GM19099 (cell line): ENCODE results near the gene ODF2.

Experiments
- POLR2A ChIP-seq: IDR thresholded peaks from 3 replicates; pipeline ENCODE4 v1.6.1; 2011; ENCODE audit warnings: low read depth; ENCODE audit not compliant: insufficient read length; ENCODE audit errors: extremely low read depth

The ODF2 gene

DNA sequence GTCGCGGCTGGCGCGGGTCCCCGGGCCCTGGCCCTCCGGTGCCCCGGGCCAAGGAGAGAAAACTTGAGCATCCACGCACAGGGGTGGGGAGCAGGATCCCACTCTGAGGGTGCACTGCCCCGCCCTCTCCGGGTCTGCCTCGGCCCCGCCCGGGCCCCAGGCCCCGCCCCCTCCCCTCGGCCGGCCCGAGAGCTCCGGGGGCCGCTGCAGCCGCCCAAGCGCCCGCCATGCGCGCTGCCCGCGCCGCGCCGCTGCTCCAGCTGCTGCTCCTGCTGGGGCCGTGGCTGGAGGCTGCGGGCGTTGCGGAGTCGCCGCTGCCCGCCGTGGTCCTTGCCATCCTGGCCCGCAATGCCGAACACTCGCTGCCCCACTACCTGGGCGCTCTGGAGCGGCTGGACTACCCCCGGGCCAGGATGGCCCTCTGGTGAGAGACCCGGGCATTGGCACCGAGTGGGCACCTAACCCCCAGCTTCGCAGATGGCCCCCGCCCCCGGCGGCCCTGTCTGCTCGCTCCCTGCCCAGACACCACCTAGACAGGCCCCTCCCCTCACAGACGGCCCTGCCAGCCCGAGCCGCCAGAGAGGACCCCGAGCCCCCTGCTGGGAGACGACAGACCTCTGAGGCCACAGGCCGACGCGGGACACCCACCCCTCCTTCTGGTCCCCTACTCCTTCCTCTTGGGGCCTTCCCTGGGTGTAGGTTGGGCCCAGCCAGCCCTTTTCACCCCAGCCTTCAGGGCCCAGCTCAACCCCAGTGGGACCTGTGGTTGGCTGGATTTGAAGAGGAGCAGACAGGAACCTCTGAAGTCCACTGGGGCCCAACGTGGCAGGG is 34.9 kb upstream of the ODF2 start, which contains the start of gene CERCAM:
TSS of gene CERCAM (plus strand) at position 207 of the 831 bp plus-strand sequence. CDS start at position 228, 21 bp downstream.
- no peak for TF ChIP-seq POLR2A

DNA sequence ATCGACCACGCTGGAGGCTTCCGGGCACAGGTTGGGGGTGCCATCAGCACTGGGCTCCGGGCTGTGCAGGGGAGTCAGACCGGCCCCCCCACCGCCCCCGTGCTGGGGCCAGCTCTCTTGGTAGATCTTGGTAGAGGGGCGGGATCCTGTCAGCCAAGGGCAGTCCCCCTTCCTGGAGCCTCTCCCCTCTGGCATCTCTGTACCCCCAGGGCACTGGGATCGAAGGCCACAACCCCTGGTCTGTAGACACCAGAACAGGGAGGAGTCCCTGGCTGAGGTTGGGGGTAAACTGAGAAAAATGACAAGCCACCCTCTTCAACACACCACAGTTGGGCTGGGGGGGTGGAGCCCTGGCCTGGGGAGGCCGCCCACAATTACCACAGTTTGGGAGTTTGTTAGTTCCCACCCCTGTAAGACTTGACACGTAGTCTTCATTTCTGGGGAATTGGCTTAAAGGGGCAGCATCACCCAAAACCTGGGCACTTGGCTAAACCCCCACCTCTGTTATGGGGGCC is 34.3 kb upstream of the ODF2 start:
- TF ChIP-seq POLR2A, result no peak

DNA sequence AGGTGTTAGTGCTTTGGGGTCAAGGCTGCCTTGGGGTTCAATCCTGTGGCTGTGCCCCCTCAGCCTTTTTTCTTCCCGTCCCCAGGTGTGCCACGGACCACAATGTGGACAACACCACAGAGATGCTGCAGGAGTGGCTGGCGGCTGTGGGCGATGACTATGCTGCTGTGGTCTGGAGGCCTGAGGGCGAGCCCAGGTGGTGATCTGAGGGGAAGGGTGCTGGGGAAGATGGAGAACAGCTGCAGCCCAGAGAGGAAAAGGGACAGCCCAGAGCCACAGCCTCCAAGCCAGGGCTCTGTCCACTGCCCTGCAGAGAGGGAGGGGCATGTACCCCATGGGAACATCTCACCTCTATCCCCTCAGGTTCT is 33.0 kb upstream of the ODF2 start:
- TF ChIP-seq POLR2A, result no peak

DNA sequence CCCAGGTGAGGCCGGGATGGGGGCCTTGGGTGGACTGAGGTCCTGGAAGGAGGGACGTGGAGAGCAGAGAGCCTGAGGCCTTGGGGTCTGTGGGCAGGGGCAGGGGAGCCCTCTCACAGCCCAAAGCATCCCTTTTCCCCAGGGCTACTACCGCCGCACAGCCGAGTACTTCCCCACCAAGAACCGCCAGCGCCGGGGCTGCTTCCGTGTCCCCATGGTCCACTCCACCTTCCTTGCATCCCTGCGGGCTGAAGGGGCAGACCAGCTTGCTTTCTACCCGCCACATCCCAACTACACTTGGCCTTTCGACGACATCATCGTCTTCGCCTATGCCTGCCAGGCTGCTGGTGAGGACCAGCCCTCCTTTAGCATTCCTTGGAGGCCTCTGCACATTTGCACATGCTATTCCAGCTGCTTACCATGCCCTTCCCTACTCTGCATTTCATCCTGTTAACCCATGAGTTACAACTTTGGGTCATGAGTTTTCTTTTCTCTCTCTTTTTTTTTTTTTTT is 31.5 kb upstream of the ODF2 start:
- TF ChIP-seq POLR2A, result no peak

DNA sequence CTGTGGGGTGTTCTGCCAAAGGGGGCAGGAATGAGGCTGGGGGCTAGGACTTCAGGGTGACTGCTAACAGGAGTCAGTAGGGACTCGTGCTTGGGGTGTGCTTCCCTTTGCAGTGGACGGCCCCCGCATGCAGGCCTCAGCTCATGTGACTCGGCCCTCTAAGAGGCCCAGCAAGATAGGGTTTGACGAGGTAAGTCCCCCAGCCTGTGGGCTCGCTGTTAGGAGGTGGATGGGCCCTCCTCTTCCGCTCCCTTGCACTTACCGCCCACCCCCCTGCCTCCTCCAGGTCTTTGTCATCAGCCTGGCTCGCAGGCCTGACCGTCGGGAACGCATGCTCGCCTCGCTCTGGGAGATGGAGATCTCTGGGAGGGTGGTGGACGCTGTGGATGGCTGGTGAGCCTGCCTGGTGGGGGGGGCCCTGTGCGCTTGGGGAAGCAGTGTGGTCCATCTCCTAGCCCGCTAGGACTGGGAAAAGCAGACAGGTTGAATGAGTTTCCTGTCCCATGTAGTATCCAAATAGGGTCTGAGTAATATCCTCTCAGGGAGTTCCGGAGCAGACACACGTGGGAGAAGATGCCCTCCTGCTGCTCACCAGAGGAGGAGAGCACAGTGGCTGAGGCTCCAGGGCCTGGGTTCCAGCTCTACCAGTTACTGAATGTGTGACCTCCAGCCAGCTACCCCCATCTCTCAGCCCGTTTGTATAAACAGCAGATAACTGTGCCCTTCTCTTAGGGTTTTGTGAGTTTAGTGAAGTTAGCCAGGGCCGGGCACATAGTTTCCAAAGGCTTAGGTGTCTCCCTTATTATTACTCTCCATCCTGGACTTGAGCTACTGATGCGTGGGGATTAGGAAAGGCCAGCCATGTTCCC is 26.9 kb upstream of the ODF2 start:
- no peak for TF ChIP-seq POLR2A

DNA sequence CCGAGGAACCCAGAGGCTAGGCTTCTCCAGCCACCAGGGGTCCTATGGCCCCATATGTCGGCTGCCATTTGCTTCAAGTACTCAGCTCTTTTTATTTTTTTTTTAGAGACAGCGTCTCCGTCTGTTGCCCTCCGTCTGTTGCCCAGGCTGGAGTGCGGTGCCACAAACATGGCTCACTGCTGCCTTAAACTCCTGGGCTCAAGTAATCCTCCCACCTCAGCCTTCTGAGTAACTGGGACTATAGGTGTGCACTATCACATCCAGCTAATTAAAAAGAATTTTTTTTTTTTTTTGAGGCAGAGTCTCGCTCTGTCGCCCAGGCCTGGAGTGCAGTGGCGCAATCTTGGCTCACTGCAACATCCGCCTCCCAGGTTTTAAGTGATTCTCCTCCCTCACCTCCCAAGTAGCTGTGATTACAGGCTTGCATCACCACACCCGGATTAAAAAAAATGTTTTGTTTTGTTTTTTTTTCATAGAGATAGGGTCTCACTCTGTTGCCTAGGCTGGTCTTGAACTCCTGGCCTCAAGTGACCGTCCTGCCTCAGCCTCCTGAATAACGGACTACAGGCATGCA is 26.2 kb upstream of the ODF2 start:
- no peak for TF ChIP-seq POLR2A

DNA sequence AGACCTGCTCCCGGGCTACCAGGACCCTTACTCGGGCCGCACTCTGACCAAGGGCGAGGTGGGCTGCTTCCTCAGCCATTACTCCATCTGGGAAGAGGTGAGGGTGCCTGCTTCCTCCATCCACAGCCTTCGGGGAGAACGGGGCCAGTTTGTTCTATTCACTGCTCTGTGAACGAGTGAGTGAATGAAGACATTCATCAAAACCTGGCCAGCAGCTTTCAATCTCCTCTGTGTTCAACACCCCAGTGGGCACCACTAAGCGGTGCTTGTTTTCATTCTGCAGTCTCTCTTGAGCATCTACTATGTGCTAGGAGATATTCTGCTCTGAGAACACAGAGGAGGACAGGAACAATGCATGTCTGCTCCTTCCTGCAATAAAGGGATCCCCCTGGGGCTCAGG is 24.6 kb upstream of the ODF2 start:
- no peak for TF ChIP-seq POLR2A

DNA sequence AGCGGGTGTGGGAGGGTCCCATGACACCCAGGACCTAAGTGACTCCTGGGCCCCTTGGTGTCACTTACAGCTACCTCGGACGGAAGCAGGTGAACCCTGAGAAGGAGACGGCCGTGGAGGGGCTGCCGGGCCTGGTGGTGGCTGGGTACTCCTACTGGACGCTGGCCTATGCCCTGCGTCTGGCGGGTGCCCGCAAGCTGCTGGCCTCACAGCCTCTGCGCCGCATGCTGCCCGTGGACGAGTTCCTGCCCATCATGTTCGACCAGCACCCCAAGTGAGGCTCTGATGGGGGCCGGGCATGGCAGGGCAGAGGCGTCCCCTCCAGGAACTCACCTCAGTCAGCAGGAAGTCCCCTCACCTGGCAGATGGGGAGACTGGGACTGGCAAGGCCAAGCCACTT is 21.5 kb upstream of the ODF2 start:
- no peak for TF ChIP-seq POLR2A

DNA sequence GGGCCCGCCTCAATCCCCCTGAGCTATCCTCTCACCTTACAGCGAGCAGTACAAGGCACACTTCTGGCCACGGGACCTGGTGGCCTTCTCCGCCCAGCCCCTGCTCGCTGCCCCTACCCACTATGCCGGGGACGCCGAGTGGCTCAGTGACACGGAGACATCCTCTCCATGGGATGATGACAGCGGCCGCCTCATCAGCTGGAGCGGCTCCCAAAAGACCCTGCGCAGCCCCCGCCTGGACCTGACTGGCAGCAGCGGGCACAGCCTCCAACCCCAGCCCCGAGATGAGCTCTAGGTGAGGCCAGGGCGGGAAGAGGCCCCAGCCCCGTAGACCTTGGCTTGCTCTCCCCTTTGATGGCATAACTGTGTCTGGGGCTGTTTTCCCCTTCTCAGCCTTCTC is 20.2 kb upstream of the ODF2 start:
- no peak for TF ChIP-seq POLR2A

DNA sequence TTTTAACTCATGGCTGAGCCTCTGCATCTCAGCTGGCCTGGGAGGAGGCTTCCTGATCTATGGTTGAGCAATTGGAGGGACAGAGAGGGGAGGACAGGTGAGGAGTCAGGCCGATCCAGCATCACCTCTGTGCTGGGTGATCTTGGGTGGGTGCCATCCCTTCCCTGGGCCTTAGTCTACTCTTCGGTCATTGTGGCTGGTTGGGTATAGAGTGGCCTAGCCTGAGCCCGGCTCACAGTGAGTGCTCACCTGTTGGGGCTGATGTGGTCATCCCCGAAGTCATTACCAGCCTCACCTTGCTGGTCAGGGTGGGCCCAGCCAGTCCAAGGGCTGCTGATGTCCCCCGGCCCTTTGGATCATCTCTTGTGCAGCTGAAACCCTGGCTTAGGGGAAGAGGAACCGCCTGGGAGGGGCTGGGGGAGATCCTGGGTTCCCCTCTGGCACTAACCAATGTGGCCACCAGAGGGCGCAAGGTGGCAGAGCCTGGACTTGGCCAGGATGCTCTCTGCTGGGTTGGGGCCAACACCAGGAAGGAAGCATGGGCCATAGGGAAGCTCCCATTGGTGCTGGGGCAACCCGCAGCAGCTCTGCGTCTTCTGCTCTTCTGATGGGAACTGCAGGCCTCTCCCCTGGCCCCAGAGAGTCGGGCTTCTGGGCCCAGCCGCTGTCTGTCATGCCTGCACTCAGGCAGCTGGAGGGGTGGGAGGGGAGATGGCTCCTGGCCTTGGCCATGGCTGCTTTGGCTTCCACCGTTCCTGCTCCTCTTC is 17.3 kb upstream of the ODF2 start:
- no peak for TF ChIP-seq POLR2A

DNA sequence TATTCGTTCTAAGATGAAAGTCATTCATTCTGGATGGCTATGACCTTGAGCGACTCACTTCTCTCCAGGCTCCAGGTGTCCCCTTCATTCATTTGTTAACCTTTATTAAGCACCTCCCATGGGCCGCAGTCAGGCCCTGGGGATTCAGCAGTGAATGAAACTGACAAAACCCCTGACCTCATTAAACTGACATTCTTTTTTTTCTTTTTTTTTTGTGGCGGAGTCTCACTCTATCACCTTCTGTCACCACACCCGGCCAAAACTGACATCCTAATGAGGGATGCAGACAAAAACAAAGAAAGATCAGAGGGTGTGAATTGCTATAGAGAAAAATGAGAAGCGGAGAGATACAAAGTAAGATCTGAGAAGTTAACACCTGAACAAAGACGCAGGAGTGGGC is 16.5 kb upstream of the ODF2 start:
- TF ChIP-seq POLR2A, result no peak

DNA sequence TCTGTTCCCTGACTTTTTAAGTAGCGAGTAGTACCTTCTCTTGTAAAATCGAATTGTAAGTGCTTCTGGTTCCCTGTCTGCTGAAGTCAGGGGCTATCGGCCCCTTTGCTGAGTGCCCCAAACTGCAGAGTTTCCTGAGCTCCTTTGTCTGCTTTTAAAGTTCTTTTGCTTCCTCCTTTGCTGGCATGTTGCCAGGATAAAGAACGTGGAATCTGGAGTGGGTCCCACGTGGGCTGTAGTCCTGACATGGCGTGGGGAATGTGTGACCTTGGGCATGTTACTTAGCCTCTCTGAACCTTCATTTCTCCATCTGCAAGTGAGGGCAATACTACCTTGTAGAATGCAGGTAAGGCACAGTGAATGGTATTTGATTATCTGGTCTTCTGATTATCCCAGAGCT is 13.7 kb upstream of the ODF2 start:
- TF ChIP-seq POLR2A, result no peak

DNA sequence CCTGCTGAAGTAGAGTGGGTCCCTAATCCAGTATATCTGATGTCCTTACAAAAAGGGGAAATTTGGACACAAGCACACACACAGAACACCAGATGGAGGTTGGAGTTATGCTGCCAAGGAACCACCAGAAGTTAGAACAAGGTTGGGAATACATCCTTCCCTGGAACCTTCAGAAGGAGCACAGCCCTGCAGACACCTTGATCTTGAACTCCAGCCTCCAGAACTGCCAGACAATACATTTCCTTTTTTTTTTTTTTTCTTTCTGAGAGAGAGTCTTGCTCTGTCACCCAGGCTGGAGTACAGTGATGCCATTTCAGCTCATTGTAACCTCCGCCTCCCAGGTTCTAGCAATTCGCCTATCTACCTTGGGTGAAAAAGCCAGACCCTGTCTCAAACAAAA is 7.1 kb upstream of the ODF2 start:
- TF ChIP-seq POLR2A, result no peak

DNA sequence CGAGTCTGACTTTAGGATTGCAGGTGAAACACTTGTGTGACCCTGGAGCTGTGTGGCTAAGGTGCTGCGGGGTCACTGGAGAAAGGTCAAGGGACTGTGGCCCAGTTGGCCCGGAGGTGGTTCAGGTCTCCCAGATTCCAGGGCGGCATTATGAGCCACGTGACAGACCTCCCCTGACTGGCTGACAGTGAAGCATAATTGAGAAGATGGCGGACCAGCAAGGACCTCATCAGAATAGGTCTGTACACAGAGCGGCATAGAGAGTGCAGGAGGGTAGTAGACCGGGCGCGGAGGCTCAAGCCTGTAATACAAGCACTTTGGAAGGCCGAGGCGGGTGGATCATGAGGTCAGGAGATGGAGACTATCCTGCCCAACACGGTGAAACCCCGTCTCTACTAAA is 815 bp upstream of the ODF2 start:
- TF ChIP-seq POLR2A, result no peak

DNA sequence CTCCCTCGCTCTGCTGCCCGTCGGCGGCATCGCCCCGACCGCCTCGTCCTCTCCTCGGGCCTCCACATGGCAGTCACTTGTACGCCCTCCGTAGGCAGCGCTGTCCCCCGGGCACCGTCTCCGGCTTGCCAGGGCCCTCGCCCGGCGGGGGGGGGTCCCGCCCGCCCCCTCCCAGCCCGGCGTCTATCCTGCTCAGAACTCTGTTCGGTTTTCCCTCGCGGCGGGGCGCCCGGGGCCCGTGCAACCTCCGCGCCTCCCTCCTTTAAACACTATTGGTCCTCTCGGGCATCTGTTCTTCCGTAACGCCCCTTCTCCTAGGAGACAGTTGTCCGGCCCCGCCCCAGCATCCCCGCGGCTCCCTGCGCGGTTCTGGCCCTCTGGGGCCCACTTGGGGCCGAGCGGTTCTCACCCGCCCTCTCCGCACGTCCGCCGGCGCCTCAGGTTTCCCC is 831 bp downstream of the ODF2 start:
- peak; percentile 16 for TF ChIP-seq POLR2A

DNA sequence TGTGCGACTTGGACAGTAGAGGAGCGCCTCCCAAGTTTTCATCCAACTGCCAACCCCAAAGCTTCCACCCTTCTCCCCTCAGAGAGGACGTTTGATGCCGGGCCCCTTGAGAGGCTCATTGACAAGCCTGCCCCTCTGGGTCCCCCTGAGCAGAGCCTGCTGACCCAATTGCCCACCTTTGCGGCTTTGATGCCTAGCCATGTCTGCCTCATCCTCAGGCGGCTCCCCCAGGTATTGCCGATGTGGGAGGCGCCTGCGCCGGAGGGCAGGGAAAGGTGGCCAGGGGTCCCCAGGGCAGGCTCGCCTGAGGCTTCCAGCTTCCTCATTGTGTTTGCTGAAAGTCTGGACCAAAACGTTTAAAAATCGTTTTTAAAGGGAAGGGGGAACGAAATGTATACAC is 1.4 kb downstream of the ODF2 start:
- TF ChIP-seq POLR2A, result no peak
